K562 (cell line): ENCODE data around the gene PCP2. TPM values are rescaled to one million over a fixed set of nuclear protein-coding genes. Genes with fewer than 3 reads are reported as not detected.

Experiments used
- ATAC-seq: fragments of 200-7000 bp; cut with Tn5 transposase; 3 replicates; pipeline ENCODE4 v1.9.1; 2020; ENCODE audit warnings: moderate library complexity
- Bru-seq: library from RNA; stranded (reverse); fragments of 400-500 nt; gene quantifications from one replicate; lab custom pipeline; 2021; lab: Mats Ljungman, UMichigan
- BruChase-seq, 2 experiments: library from RNA; stranded (reverse); fragments of 400-500 nt; gene quantifications; one replicate each; lab custom pipeline; 2021; lab: Mats Ljungman, UMichigan
- BruUV-seq: library from RNA; stranded (reverse); fragments of 400-500 nt; replicated peaks from 2 replicates; lab custom pipeline; 2021; lab: Mats Ljungman, UMichigan
- CTCF ChIA-PET: fragments of 300-600 bp; formaldehyde crosslinking; extraction: SDS; loops from one replicate; lab custom pipeline; 2021; ENCODE audit warnings: low intra/inter-chr PET ratio; lab: Yijun Ruan, JAX
- POLR2A ChIA-PET: fragments of 300-600, 350-650 bp; sonication (Branson Sonifier 250); formaldehyde crosslinking; extraction: SDS; loops from one replicate; lab custom pipeline; 2021; ENCODE audit warnings: antibody characterized with exemption, inconsistent platforms; lab: Yijun Ruan, JAX
- DNase-seq, 4 experiments: peaks; one replicate each; pipeline versions ENCODE4 v3.0.0 to v3.0.0-alpha.2; 2011 to 2018; ENCODE audit warnings: low spot score in 3 of 4, mixed read lengths in 3 of 4; ENCODE audit errors: extremely low read depth in 1 of 4
- FAIRE-seq: peaks from 2 replicates; lab custom pipeline; 2011; peaks lifted over from hg19 to GRCh38; lab: Jason Lieb, UNC
- H2AFZ ChIP-seq: 2 replicates; pipeline ENCODE4 v1.6.0; 2011; ENCODE audit warnings: low read depth, low read length, control low read depth, inconsistent platforms
- H3K27ac ChIP-seq: fragments of 200-600 bp; 3 replicates; pipeline ENCODE4 v1.8.0; 2011; ENCODE audit warnings: low read depth, mild to moderate bottlenecking, control low read depth, inconsistent platforms, low read length, moderate library complexity, mixed read lengths; ENCODE audit errors: extremely low read depth
- H3K27me3 ChIP-seq, 2 experiments: fragments of 300-600 bp in 1 of 2; 2 replicates in 1 of 2; 3 replicates in 1 of 2; pipeline versions ENCODE4 v1.6.0 to v1.8.0; 2011; ENCODE audit warnings: inconsistent platforms in 2 of 2, low read length in 2 of 2, mild to moderate bottlenecking in 1 of 2, mixed read lengths in 1 of 2, moderate library complexity in 1 of 2; ENCODE audit not compliant: control insufficient read depth in 2 of 2, insufficient read depth in 2 of 2
- H3K36me3 ChIP-seq: fragments of 300-600 bp; 3 replicates; pipeline ENCODE4 v1.8.0; 2011; ENCODE audit warnings: mild to moderate bottlenecking, low read length, inconsistent platforms; ENCODE audit not compliant: control insufficient read depth, insufficient read depth
- H3K4me1 ChIP-seq, 2 experiments: fragments of 200-600 bp in 1 of 2; replicated peaks in 1 of 2; 2 replicates in 1 of 2; 3 replicates in 1 of 2; pipeline versions ENCODE4 v1.5.1 to v1.8.0; 2011; ENCODE audit warnings: inconsistent platforms in 2 of 2, low read length in 2 of 2, mild to moderate bottlenecking in 1 of 2, mixed read lengths in 1 of 2, moderate library complexity in 1 of 2; ENCODE audit not compliant: control insufficient read depth in 2 of 2, insufficient read depth in 2 of 2
- H3K4me2 ChIP-seq: 2 replicates; pipeline ENCODE4 v1.6.1; 2011; ENCODE audit warnings: low read length, control low read depth, inconsistent platforms, mixed read lengths; ENCODE audit not compliant: insufficient read depth
- H3K4me3 ChIP-seq: fragments of 200-600 bp; sonication (generic), shearing (Covaris generic); 2 replicates; pipeline ENCODE4 v1.5.1; 2016; ENCODE audit warnings: control low read depth, inconsistent platforms
- H3K79me2 ChIP-seq: fragments of 200-600 bp; 3 replicates; pipeline ENCODE4 v1.8.0; 2011; ENCODE audit warnings: low read length, inconsistent platforms; ENCODE audit not compliant: control insufficient read depth, insufficient read depth
- H3K9ac ChIP-seq, 2 experiments: 2 replicates each; pipeline versions ENCODE4 v1.6.0 to v1.6.1; 2011; ENCODE audit warnings: low read depth in 2 of 2, low read length in 2 of 2, control low read depth in 1 of 2, inconsistent platforms in 1 of 2, mild to moderate bottlenecking in 1 of 2, mixed read lengths in 1 of 2; ENCODE audit not compliant: insufficient read depth in 1 of 2
- H3K9me1 ChIP-seq: one replicate; pipeline ENCODE4 v1.6.0; 2011; ENCODE audit warnings: inconsistent platforms, mild to moderate bottlenecking, low read length, moderate library complexity; ENCODE audit not compliant: control insufficient read depth, insufficient read depth
- H3K9me3 ChIP-seq: replicated peaks from 2 replicates; pipeline ENCODE4 v1.5.1; 2011; ENCODE audit warnings: low read depth, low read length, inconsistent platforms; ENCODE audit not compliant: control insufficient read depth, insufficient read depth
- H4K20me1 ChIP-seq: replicated peaks from 2 replicates; pipeline ENCODE4 v1.6.1; 2011; ENCODE audit warnings: low read length, inconsistent platforms, mixed read lengths; ENCODE audit not compliant: control insufficient read depth, insufficient read depth
- LCOR ChIP-seq: sonication (generic); formaldehyde crosslinking; IDR thresholded peaks from 2 replicates; pipeline ENCODE4 v1.8.0; 2022; ENCODE audit warnings: mild to moderate bottlenecking, missing genetic modification reagents
- NFIC ChIP-seq: fragments of 450-650 bp; IDR thresholded peaks from 2 replicates; pipeline ENCODE4 v1.6.1; 2017; ENCODE audit warnings: mild to moderate bottlenecking, inconsistent platforms
- WGBS: fragments of 100-300 bp; shearing (Covaris generic); methylation state at CpG from one replicate; pipeline ENCODE4 v1.1.6; 2016; ENCODE audit warnings: low coverage, mixed read lengths; ENCODE audit not compliant: insufficient coverage; ENCODE audit errors: missing lambda C conversion rate; 5-methylcytosine and 5-hydroxymethylcytosine counted together
- in situ Hi-C: fragments of 300-500 bp; cut with MboI; formaldehyde crosslinking; loops from 4 replicates; pipeline ENCODE4 v1.15.0; 2018; ENCODE audit warnings: inconsistent platforms, mixed read lengths
- intact Hi-C: fragments of 100-400 bp; cut with micrococcal nuclease; formaldehyde crosslinking; loops from 2 replicates; pipeline ENCODE4 v1.14.2; 2022
- long read RNA-seq, 3 experiments: library from polyadenylated mRNA in 2 of 3; library from RNA in 1 of 3; unstranded in 2 of 3; stranded (forward) in 1 of 3; transcript quantifications; one replicate each; pipeline ENCODE4 v2.0.0, GENCODE V29; 2019 to 2022
- polyA minus RNA-seq, 3 experiments: library from RNA; depleted of rRNA, polyadenylated mRNA; stranded (reverse); fragments of >200 nt; gene quantifications; 2 replicates each; pipeline ENCODE4 v1.2.3, GENCODE V29; 2011
- polyA plus RNA-seq, 8 experiments: library from polyadenylated mRNA; depleted of rRNA in 4 of 8; stranded (reverse) in 5 of 8; unstranded in 3 of 8; fragments of >200 nt; fragmentation: Nextera tagmentation in 2 of 8; fragmentation: Illumina TruSeq in 1 of 8; extraction: Ambion mirVana in 2 of 8; extraction: Trizol in 1 of 8; gene quantifications; 2 replicates each; pipeline versions ENCODE4 v1.2.1 to v1.2.3, GENCODE V29; 2011 to 2014; ENCODE audit warnings: inconsistent platforms in 1 of 8, missing spikeins in 1 of 8
- total RNA-seq, 7 experiments: library from RNA; depleted of rRNA in 6 of 7; stranded (reverse); fragments of >200 nt in 6 of 7; fragmentation: Illumina TruSeq in 2 of 7; extraction: Trizol in 2 of 7; gene quantifications; 2 replicates each; pipeline versions ENCODE4 v1.2.1 to v1.2.3, GENCODE V29; 2011 to 2021; ENCODE audit warnings: low replicate concordance in 1 of 7

Gene PCP2
- 1.8 TPM in 1 of 2 replicates, not detected in the other for total RNA-seq (2011; cell fraction: chromatin; rRNA removed; ENCODE audit: low replicate concordance)
- 0.53 and 1.2 TPM in 2 replicates for total RNA-seq (2011; cell fraction: nucleolus; rRNA removed)
- total RNA-seq (2011; cell fraction: nucleoplasm; rRNA removed): 0.59 and 1.8 TPM in 2 replicates
- total RNA-seq (2014; rRNA removed): 0.73 and 1.5 TPM in 2 replicates
- 0.25 TPM in 1 of 2 replicates, not detected in the other for total RNA-seq (2014; rRNA removed; fragmentation: Illumina TruSeq; extraction: Trizol)
- total RNA-seq (2015; rRNA removed; fragmentation: Illumina TruSeq; extraction: Trizol): 0.23 TPM in 1 of 2 replicates, not detected in the other
- 0.96 and 1.3 TPM in 2 replicates for total RNA-seq (2021)
- polyA plus RNA-seq (2011; rRNA removed): 0.17 and 0.47 TPM in 2 replicates
- 0.49 and 0.79 TPM in 2 replicates for polyA plus RNA-seq (2011; cell fraction: cytosol; rRNA removed)
- polyA plus RNA-seq (2011; cell fraction: nucleus; rRNA removed): 2.3 and 6.4 TPM in 2 replicates
- 1.7 and 3.8 TPM in 2 replicates for polyA plus RNA-seq (2012)
- 0.90 TPM in 1 of 2 replicates, not detected in the other for polyA plus RNA-seq (2014; fragmentation: Illumina TruSeq; extraction: Trizol)
- polyA plus RNA-seq (2014; fragmentation: Nextera tagmentation; extraction: Ambion mirVana): under 1 TPM in 1 of 2 experiments, not detected in 1; 0.22 TPM
- polyA plus RNA-seq (2014; rRNA removed): 1.3 and 1.6 TPM in 2 replicates
- not detected in 2 replicates for polyA minus RNA-seq (2011; rRNA and poly(A)+ RNA removed)
- polyA minus RNA-seq (2011; cell fraction: cytosol; rRNA and poly(A)+ RNA removed): not detected in 2 replicates
- polyA minus RNA-seq (2011; cell fraction: nucleus; rRNA and poly(A)+ RNA removed): not detected in 2 replicates
- percentile 42 among the genes with signal in this experiment for Bru-seq, nascent RNA
- BruChase-seq, experiment 1, labeled RNA remaining after a 2-hour chase: percentile 45 among the genes with signal in this experiment
- percentile 45 among the genes with signal in this experiment for BruChase-seq, experiment 2, labeled RNA remaining after a 6-hour chase
- long read RNA-seq, experiment 1: 0 reads
- long read RNA-seq, experiment 2: 0 reads
- long read RNA-seq, experiment 3: 0 reads

- TF ChIP-seq NFIC: no peak
- no peak for TF ChIP-seq LCOR (CRISPR knock-in tag)
- DNase-seq (no peak), ATAC-seq (no peak), FAIRE-seq (no peak)
- no TSS peak for BruUV-seq
- H3K9me1 ChIP-seq: no peaks in the 10 kb centered on the region
- in situ Hi-C loops: no loop called here
- H3K4me2 ChIP-seq: no peak within 1 kb of the TSS
- no peaks in the 10 kb centered on the region for H3K9me3 ChIP-seq
- H3K27me3 ChIP-seq: no peaks in the 10 kb centered on the region
- H2AFZ ChIP-seq: no peak within 1 kb of the TSS
- H3K9ac ChIP-seq: peak within 1 kb of the TSS in 1 of 2 experiments; percentile 39; a peak in 1 of 4 replicates
- 60% methylated on average over 1 of the region's 2 CpGs for WGBS
- peaks cover 46% of the 10 kb centered on the region for H3K79me2 ChIP-seq
- CTCF ChIA-PET: no interaction called here
- POLR2A ChIA-PET: interaction anchor here (0.5 to 0.8 kb wide), 5 partner anchors 9 to 98 kb away, joined by 3 to 4 read pairs (median 3); partner anchors contain the start of gene PNPLA6
- H3K36me3 ChIP-seq: peaks cover 17% of the 10 kb centered on the region; the same call in 2 of the 3 replicates
- no peak within 1 kb of the TSS for H3K4me3 ChIP-seq
- H3K4me1 ChIP-seq: peaks cover 19 to 38% of the 10 kb centered on the region in 2 experiments; a peak in 4 of 5 replicates
- no peak within 1 kb of the TSS for H3K27ac ChIP-seq
- peaks cover under 1% of the 10 kb centered on the region; the same call in 1 of the 2 replicates for H4K20me1 ChIP-seq
- intact Hi-C loops: no loop called here
Observed at GRCh38 chr19:7633698-7634097, at the start of gene PCP2. PCP2 (minus strand) TSS chr19:7633719; CDS start chr19:7633457, 262 bp downstream.
